ENCODE results near the gene GEMIN7. TPM values are rescaled to one million over a fixed set of nuclear protein-coding genes. Genes with fewer than 3 reads are reported as not detected.

Gene GEMIN7
- polyA plus RNA-seq, 1 donor (not counting 4 experiments of a cell fraction or from before 2014, with no cell fraction given) = 23.7 TPM

DNA sequence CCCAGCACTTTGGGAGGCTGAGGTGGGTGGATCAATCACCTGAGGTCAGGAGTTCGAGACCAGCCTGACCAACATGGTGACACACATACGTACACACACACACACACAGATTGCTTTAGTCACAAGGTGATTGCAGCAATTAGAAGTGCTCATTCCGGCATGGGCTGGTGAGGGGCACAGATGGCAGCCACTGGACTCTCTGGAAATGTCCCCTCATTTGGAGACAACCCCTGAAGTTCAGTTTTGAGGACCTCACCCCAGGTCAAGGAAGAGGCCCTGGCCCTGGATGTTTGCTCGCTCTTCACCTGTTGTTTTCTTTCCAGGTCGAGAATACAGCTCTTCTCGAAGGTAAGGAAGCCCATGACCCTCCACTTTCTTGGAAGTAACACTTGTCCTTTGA is 8.8 kb upstream of the GEMIN7 start:
- FAIRE-seq = no peak

DNA sequence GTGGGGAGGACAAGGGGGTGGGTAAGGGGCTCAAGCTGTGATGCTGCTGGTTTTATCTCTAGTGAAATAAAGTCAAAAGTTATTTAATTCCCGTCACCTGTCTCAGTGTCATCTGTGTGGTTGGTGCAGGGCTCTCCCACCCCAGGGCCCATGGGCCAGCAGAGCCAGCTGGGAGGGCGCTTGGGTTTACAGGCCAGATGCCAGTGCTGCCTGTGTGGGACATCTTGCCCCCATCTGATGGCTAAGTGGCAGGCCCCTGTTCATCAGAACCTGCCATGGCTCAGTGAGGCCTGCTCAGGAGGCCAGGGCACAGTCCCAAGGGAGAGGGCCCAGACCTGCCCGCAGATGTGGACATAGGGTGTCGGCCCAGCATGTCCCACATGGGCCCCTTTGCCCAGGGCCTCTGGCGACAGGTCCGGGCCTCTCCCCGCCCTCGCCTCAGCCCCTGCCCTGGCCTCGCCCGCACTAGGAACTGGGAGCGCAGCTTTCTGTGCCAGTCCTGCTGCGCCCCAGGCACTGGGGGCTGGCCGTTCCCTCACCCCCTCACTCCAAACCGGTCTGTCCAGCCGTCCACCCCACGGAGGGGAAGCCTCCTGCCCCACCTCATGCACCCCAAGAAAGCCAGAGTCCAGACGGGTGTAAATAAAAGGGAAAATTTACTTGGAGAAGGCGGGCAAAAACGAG is 8.1 kb upstream of the GEMIN7 start:
- DNase-seq (ENCODE audit: low read depth, low spot score) (no peak), FAIRE-seq (no peak)
- no peak overlapping the region for H2AFZ ChIP-seq (ENCODE audit: control insufficient read depth, low read length)
- H3K4me1 ChIP-seq (ENCODE audit: control insufficient read depth, extremely low read depth, insufficient read depth, low read length) = peaks cover 4% of the 10 kb centered on the region
- no peaks in the 10 kb centered on the region for H3K9me3 ChIP-seq (ENCODE audit: control insufficient read depth, low read depth, low read length)
- no peak overlapping the region for H3K9ac ChIP-seq (ENCODE audit: control insufficient read depth, extremely low read depth, insufficient read depth, low read length)
- no peaks in the 10 kb centered on the region for H3K27me3 ChIP-seq (ENCODE audit: control insufficient read depth, extremely low read depth, insufficient read depth, low read length)
- no peaks in the 10 kb centered on the region for H3K9me1 ChIP-seq (ENCODE audit: control insufficient read depth, extremely low read depth, insufficient read depth, low read length)
- H3K27ac ChIP-seq (ENCODE audit: control insufficient read depth, insufficient read depth, low read length) = no peak overlapping the region
- H3K79me2 ChIP-seq (ENCODE audit: control insufficient read depth, insufficient read depth, low read length) = peaks cover 4% of the 10 kb centered on the region
- dilution Hi-C loops (cut with MboI; ENCODE audit: extremely low pct_ligation_motif_present, low sequenced_read_pairs) = no loop called here
- H3K36me3 ChIP-seq (ENCODE audit: control insufficient read depth in 2 of 2, extremely low read depth in 1 of 2, insufficient read depth in 2 of 2, low read length in 2 of 2) = peaks cover 12 to 31% of the 10 kb centered on the region in 2 experiments
- peaks cover 4% of the 10 kb centered on the region for H4K20me1 ChIP-seq (ENCODE audit: control insufficient read depth, extremely low read depth, insufficient read depth, low read length)
- no peak overlapping the region for H3K4me3 ChIP-seq (ENCODE audit: control insufficient read depth in 2 of 3, extremely low read depth in 1 of 3, insufficient read depth in 2 of 3, low read depth in 1 of 3, low read length in 3 of 3)
- no peak overlapping the region for H3K4me2 ChIP-seq (ENCODE audit: control insufficient read depth, extremely low read depth, insufficient read depth, low read depth, low read length)
- no peak for TF ChIP-seq EZH2 (IDR thresholded peaks at IDR 0.05; ENCODE audit: low read length)
- TF ChIP-seq, protein P1, sequence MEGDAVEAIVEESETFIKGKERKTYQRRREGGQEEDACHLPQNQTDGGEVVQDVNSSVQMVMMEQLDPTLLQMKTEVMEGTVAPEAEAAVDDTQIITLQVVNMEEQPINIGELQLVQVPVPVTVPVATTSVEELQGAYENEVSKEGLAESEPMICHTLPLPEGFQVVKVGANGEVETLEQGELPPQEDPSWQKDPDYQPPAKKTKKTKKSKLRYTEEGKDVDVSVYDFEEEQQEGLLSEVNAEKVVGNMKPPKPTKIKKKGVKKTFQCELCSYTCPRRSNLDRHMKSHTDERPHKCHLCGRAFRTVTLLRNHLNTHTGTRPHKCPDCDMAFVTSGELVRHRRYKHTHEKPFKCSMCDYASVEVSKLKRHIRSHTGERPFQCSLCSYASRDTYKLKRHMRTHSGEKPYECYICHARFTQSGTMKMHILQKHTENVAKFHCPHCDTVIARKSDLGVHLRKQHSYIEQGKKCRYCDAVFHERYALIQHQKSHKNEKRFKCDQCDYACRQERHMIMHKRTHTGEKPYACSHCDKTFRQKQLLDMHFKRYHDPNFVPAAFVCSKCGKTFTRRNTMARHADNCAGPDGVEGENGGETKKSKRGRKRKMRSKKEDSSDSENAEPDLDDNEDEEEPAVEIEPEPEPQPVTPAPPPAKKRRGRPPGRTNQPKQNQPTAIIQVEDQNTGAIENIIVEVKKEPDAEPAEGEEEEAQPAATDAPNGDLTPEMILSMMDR (optimal IDR thresholded peaks at IDR 0.05 in 1 of 3, IDR thresholded peaks at IDR 0.05 in 1 of 3, conservative IDR thresholded peaks at IDR 0.05 in 1 of 3; ENCODE audit: extremely low read depth in 1 of 3, insufficient read depth in 2 of 3, low read length in 3 of 3) = no peak

More for the DNA sequence above, 8.8 kb upstream of the GEMIN7 start:
- Histone ChIP-seq H3K36me3 (ENCODE audit: control insufficient read depth in 2 of 2, extremely low read depth in 1 of 2, insufficient read depth in 2 of 2, low read length in 2 of 2) (peaks cover 12 to 35% of the 10 kb centered on the region in 2 experiments), H3K4me2 (ENCODE audit: control insufficient read depth, extremely low read depth, insufficient read depth, low read depth, low read length) (no peak overlapping the region), H3K27ac (ENCODE audit: control insufficient read depth, insufficient read depth, low read length) (no peak overlapping the region), H3K9me3 (ENCODE audit: control insufficient read depth, low read depth, low read length) (no peaks in the 10 kb centered on the region), H2AFZ (ENCODE audit: control insufficient read depth, low read length) (no peak overlapping the region), H3K9ac (ENCODE audit: control insufficient read depth, extremely low read depth, insufficient read depth, low read length) (no peak overlapping the region), H3K4me3 (ENCODE audit: control insufficient read depth in 2 of 3, extremely low read depth in 1 of 3, insufficient read depth in 2 of 3, low read depth in 1 of 3, low read length in 3 of 3) (no peak overlapping the region), H3K9me1 (ENCODE audit: control insufficient read depth, extremely low read depth, insufficient read depth, low read length) (no peaks in the 10 kb centered on the region), H4K20me1 (ENCODE audit: control insufficient read depth, extremely low read depth, insufficient read depth, low read length) (peaks cover 4% of the 10 kb centered on the region), H3K79me2 (ENCODE audit: control insufficient read depth, insufficient read depth, low read length) (peaks cover 2% of the 10 kb centered on the region), H3K27me3 (ENCODE audit: control insufficient read depth, extremely low read depth, insufficient read depth, low read length) (no peaks in the 10 kb centered on the region), H3K4me1 (ENCODE audit: control insufficient read depth, extremely low read depth, insufficient read depth, low read length) (peaks cover 4% of the 10 kb centered on the region)
- no peak for DNase-seq (ENCODE audit: low read depth, low spot score)
- dilution Hi-C loops (cut with MboI; ENCODE audit: extremely low pct_ligation_motif_present, low sequenced_read_pairs) = no loop called here
- no peak for TF ChIP-seq EZH2 (IDR thresholded peaks at IDR 0.05; ENCODE audit: low read length)
- TF ChIP-seq, protein P1 (optimal IDR thresholded peaks at IDR 0.05 in 1 of 3, IDR thresholded peaks at IDR 0.05 in 1 of 3, conservative IDR thresholded peaks at IDR 0.05 in 1 of 3; ENCODE audit: extremely low read depth in 1 of 3, insufficient read depth in 2 of 3, low read length in 3 of 3) = no peak
